ENCODE results near the gene NGF. TPM values are rescaled to one million over a fixed set of nuclear protein-coding genes. Genes with fewer than 3 reads are reported as not detected.

Gene NGF
- total RNA-seq, 3 donors from 2014 or later (not counting 1 experiment from before 2014, with no cell fraction given) = not detected

GRCh38 chr1:115356356-115356755 lies 18.3 kb upstream of the NGF start:
- H3K27ac Mint-ChIP-seq = no peak overlapping the region
- H3K36me3 Mint-ChIP-seq = no peaks in the 10 kb centered on the region
- no peaks in the 10 kb centered on the region for H3K4me1 ChIP-seq (ENCODE audit: control insufficient read depth, insufficient read depth, low read length)
- H3K4me3 Mint-ChIP-seq = no peak overlapping the region
- no peaks in the 10 kb centered on the region for H3K36me3 ChIP-seq (ENCODE audit: control insufficient read depth, insufficient read depth, low read length)
- no peak for TF ChIP-seq CTCF (IDR thresholded peaks at IDR 0.05)
- no peaks in the 10 kb centered on the region for H3K4me1 Mint-ChIP-seq
- 65% methylated on average over 2 of the region's 2 CpGs for WGBS (ENCODE audit: insufficient coverage)
- H3K27me3 ChIP-seq (ENCODE audit: control insufficient read depth, insufficient read depth, low read length) = no peaks in the 10 kb centered on the region
- intact Hi-C loops (cut with micrococcal nuclease) = no loop called here
- ATAC-seq (no peak), DNase-seq (no peak)
- H3K9me3 ChIP-seq (ENCODE audit: control insufficient read depth, insufficient read depth, low read length) = peaks cover 6% of the 10 kb centered on the region
- H3K27me3 Mint-ChIP-seq (ENCODE audit: low read depth in 2 of 2) = peaks cover 0 to 3% of the 10 kb centered on the region in 2 donors
- H3K27ac ChIP-seq (ENCODE audit: low read length) = no peak overlapping the region
- H3K9me3 Mint-ChIP-seq = no peaks in the 10 kb centered on the region
- no peak overlapping the region for H3K4me3 ChIP-seq (ENCODE audit: low read length)

- ATAC-seq (no peak), DNase-seq (no peak)
- Mint-ChIP-seq H3K4me3 (no peak overlapping the region), H3K27me3 (ENCODE audit: low read depth in 2 of 2) (peaks cover 0 to 3% of the 10 kb centered on the region in 2 donors), H3K9me3 (no peaks in the 10 kb centered on the region), H3K4me1 (no peaks in the 10 kb centered on the region), H3K36me3 (no peaks in the 10 kb centered on the region), H3K27ac (no peak overlapping the region)
- 89% methylated on average over 2 of the region's 2 CpGs for WGBS (ENCODE audit: insufficient coverage)
- Histone ChIP-seq H3K4me3 (ENCODE audit: low read length) (no peak overlapping the region), H3K36me3 (ENCODE audit: control insufficient read depth, insufficient read depth, low read length) (no peaks in the 10 kb centered on the region), H3K9me3 (ENCODE audit: control insufficient read depth, insufficient read depth, low read length) (peaks cover 2% of the 10 kb centered on the region), H3K27ac (ENCODE audit: low read length) (no peak overlapping the region), H3K27me3 (ENCODE audit: control insufficient read depth, insufficient read depth, low read length) (no peaks in the 10 kb centered on the region), H3K4me1 (ENCODE audit: control insufficient read depth, insufficient read depth, low read length) (no peaks in the 10 kb centered on the region)
- intact Hi-C loops (cut with micrococcal nuclease) = no loop called here
- TF ChIP-seq CTCF (IDR thresholded peaks at IDR 0.05) = no peak
Observed at GRCh38 chr1:115355069-115355468, 17.0 kb upstream of the NGF start.

- no peak for TF ChIP-seq CTCF (IDR thresholded peaks at IDR 0.05)
Observed at GRCh38 chr1:115351143-115351542, 13.1 kb upstream of the NGF start.

GRCh38 chr1:115348636-115349035 lies 10.6 kb upstream of the NGF start:
- Mint-ChIP-seq H3K4me3 (no peak overlapping the region), H3K4me1 (no peaks in the 10 kb centered on the region), H3K36me3 (no peaks in the 10 kb centered on the region), H3K9me3 (no peaks in the 10 kb centered on the region), H3K27ac (no peak overlapping the region), H3K27me3 (ENCODE audit: low read depth in 2 of 2) (peaks cover 0 to 8% of the 10 kb centered on the region in 2 donors)
- no peak for ATAC-seq
- DNase-seq = no peak
- no peak overlapping the region for H3K27ac ChIP-seq (ENCODE audit: low read length)
- H3K27me3 ChIP-seq (ENCODE audit: control insufficient read depth, insufficient read depth, low read length) = no peaks in the 10 kb centered on the region
- H3K4me1 ChIP-seq (ENCODE audit: control insufficient read depth, insufficient read depth, low read length) = no peaks in the 10 kb centered on the region
- no peak overlapping the region for H3K4me3 ChIP-seq (ENCODE audit: low read length)
- intact Hi-C loops (cut with micrococcal nuclease) = no loop called here
- no peak for TF ChIP-seq CTCF (IDR thresholded peaks at IDR 0.05)
- no peaks in the 10 kb centered on the region for H3K36me3 ChIP-seq (ENCODE audit: control insufficient read depth, insufficient read depth, low read length)
- 81% methylated on average over 3 of the region's 4 CpGs for WGBS (ENCODE audit: insufficient coverage)
- no peaks in the 10 kb centered on the region for H3K9me3 ChIP-seq (ENCODE audit: control insufficient read depth, insufficient read depth, low read length)

More at GRCh38 chr1:115351143-115351542, 13.1 kb upstream of the NGF start:
- no peak overlapping the region for H3K27ac Mint-ChIP-seq
- 29% methylated on average over 5 of the region's 5 CpGs for WGBS (ENCODE audit: insufficient coverage)
- Histone ChIP-seq H3K27ac (ENCODE audit: low read length) (no peak overlapping the region), H3K4me3 (ENCODE audit: low read length) (no peak overlapping the region), H3K9me3 (ENCODE audit: control insufficient read depth, insufficient read depth, low read length) (no peaks in the 10 kb centered on the region), H3K36me3 (ENCODE audit: control insufficient read depth, insufficient read depth, low read length) (no peaks in the 10 kb centered on the region), H3K27me3 (ENCODE audit: control insufficient read depth, insufficient read depth, low read length) (no peaks in the 10 kb centered on the region), H3K4me1 (ENCODE audit: control insufficient read depth, insufficient read depth, low read length) (no peaks in the 10 kb centered on the region)
- intact Hi-C loops (cut with micrococcal nuclease) = no loop called here
- no peaks in the 10 kb centered on the region for H3K36me3 Mint-ChIP-seq
- peaks cover 0 to 3% of the 10 kb centered on the region in 2 donors for H3K27me3 Mint-ChIP-seq (ENCODE audit: low read depth in 2 of 2)
- H3K9me3 Mint-ChIP-seq = no peaks in the 10 kb centered on the region
- no peaks in the 10 kb centered on the region for H3K4me1 Mint-ChIP-seq
- ATAC-seq (no peak), DNase-seq (no peak)
- no peak overlapping the region for H3K4me3 Mint-ChIP-seq
